Breast epithelium (tissue), 4 donors: ENCODE results near the gene OR52E8. TPM values are rescaled to one million over a fixed set of nuclear protein-coding genes. Genes with fewer than 3 reads are reported as not detected.

Source experiments
- DNase-seq, 2 donors: peaks; one replicate each; pipeline ENCODE4 v3.0.0-alpha.2; 2019; ENCODE audit warnings: low spot score in 2 of 2
- H3K27ac ChIP-seq, 2 donors: fragments of 200-600 bp; sonication (generic) in 1 of 2; one replicate each; pipeline ENCODE4 v1.5.1; 2016 to 2019; ENCODE audit warnings: mild to moderate bottlenecking in 1 of 2
- H3K27me3 ChIP-seq, 2 donors: fragments of 200-600 bp; sonication (generic) in 1 of 2; one replicate each; pipeline versions ENCODE4 v1.5.1 to v1.6.0; 2017 to 2019; ENCODE audit warnings: control low read depth in 1 of 2, mild to moderate bottlenecking in 1 of 2
- H3K36me3 ChIP-seq: fragments of 200-600 bp; one replicate; pipeline ENCODE4 v1.5.1; 2019
- H3K4me1 ChIP-seq, 2 donors: fragments of 200-600 bp; sonication (generic); one replicate each; pipeline ENCODE4 v1.5.1; 2016 to 2019; ENCODE audit warnings: control low read depth in 1 of 2
- H3K4me3 ChIP-seq, 3 donors: fragments of 200-600 bp; sonication (generic); 1 replicate in 2 of 3; 2 replicates in 1 of 3; pipeline ENCODE4 v1.5.1; 2016 to 2019; ENCODE audit warnings: mild to moderate bottlenecking in 3 of 3, moderate library complexity in 2 of 3
- H3K9me3 ChIP-seq, 2 donors: fragments of 200-600 bp; sonication (generic) in 1 of 2; one replicate each; pipeline ENCODE4 v1.5.1; 2016 to 2019; ENCODE audit warnings: control low read depth in 1 of 2
- CTCF ChIP-seq, 3 donors: fragments of 450-650 bp; IDR thresholded peaks; one replicate each; pipeline ENCODE4 v1.5.1; 2016 to 2017; ENCODE audit warnings: antibody characterized with exemption in 3 of 3, mild to moderate bottlenecking in 3 of 3, moderate library complexity in 3 of 3
- POLR2A ChIP-seq: fragments of 450-650 bp; IDR thresholded peaks from one replicate; pipeline ENCODE4 v1.6.1; 2016; ENCODE audit warnings: antibody characterized with exemption, mild to moderate bottlenecking, moderate library complexity
- POLR2AphosphoS5 ChIP-seq, 3 donors: sonication (generic); formaldehyde crosslinking; IDR thresholded peaks; one replicate each; pipeline ENCODE4 v1.6.1; 2017; ENCODE audit warnings: antibody characterized with exemption in 3 of 3
- intact Hi-C: fragments of 100-400 bp; cut with DNase I; formaldehyde crosslinking; loops from one replicate; pipeline ENCODE4 v1.15.1; 2023; ENCODE audit warnings: low total_unique reads
- total RNA-seq, 3 donors: library from RNA; depleted of rRNA; stranded (reverse); fragments of >200 nt; gene quantifications; one replicate each; pipeline ENCODE4 v1.1.0, GENCODE V29; 2016

The OR52E8 gene
- total RNA-seq, 3 donors from 2014 or later: not detected

- Histone ChIP-seq H3K9me3 (no peaks in the 10 kb centered on the region), H3K4me3 (no peak overlapping the region), H3K27ac (no peak overlapping the region), H3K36me3 (no peaks in the 10 kb centered on the region), H3K27me3 (no peaks in the 10 kb centered on the region), H3K4me1 (no peaks in the 10 kb centered on the region)
- TF ChIP-seq POLR2A (no peak), POLR2AphosphoS5 (IDR thresholded peaks at IDR 0.05) (no peak), CTCF (IDR thresholded peaks at IDR 0.05) (no peak)
- intact Hi-C loops: loop anchor here (5.0 to 10.0 kb wide), 2 partner anchors 421 to 1533 kb away; no protein-coding TSS in a partner anchor
- DNase-seq: no peak
Observed at GRCh38 chr11:5831196-5831829, 26.2 kb downstream of the OR52E8 start.

- no peaks in the 10 kb centered on the region for H3K27me3 ChIP-seq
- peak overlapping the region in 1 of 3 donors; percentile 25 for H3K4me3 ChIP-seq
- intact Hi-C loops: no loop called here
- no peaks in the 10 kb centered on the region for H3K9me3 ChIP-seq
- no peak for DNase-seq
- H3K36me3 ChIP-seq: no peaks in the 10 kb centered on the region
- no peak for TF ChIP-seq CTCF (IDR thresholded peaks at IDR 0.05)
- no peak for TF ChIP-seq POLR2A
- TF ChIP-seq POLR2AphosphoS5 (IDR thresholded peaks at IDR 0.05): no peak
- H3K27ac ChIP-seq: no peak overlapping the region
- no peaks in the 10 kb centered on the region for H3K4me1 ChIP-seq
Observed at GRCh38 chr11:5818245-5818886, 39.1 kb downstream of the OR52E8 start.

GRCh38 chr11:5815534-5815933 is 42.0 kb downstream of the OR52E8 start:
- Histone ChIP-seq H3K27ac (no peak overlapping the region), H3K27me3 (no peaks in the 10 kb centered on the region), H3K9me3 (no peaks in the 10 kb centered on the region), H3K4me1 (no peaks in the 10 kb centered on the region), H3K4me3 (no peak overlapping the region), H3K36me3 (no peaks in the 10 kb centered on the region)
- intact Hi-C loops: no loop called here
- no peak for DNase-seq
- TF ChIP-seq CTCF (IDR thresholded peaks at IDR 0.05) (no peak), POLR2A (no peak), POLR2AphosphoS5 (IDR thresholded peaks at IDR 0.05) (no peak)

- Histone ChIP-seq H3K36me3 (no peaks in the 10 kb centered on the region), H3K4me3 (no peak overlapping the region), H3K27me3 (no peaks in the 10 kb centered on the region), H3K4me1 (no peaks in the 10 kb centered on the region), H3K9me3 (no peaks in the 10 kb centered on the region), H3K27ac (no peak overlapping the region)
- intact Hi-C loops: no loop called here
- TF ChIP-seq CTCF (IDR thresholded peaks at IDR 0.05) (no peak), POLR2A (no peak), POLR2AphosphoS5 (IDR thresholded peaks at IDR 0.05) (no peak)
- DNase-seq: no peak
Observed at GRCh38 chr11:5809905-5810795, 47.3 kb downstream of the OR52E8 start.
